ENCODE results near the gene UBAP2. TPM values are rescaled to one million over a fixed set of nuclear protein-coding genes. Genes with fewer than 3 reads are reported as not detected.

The UBAP2 gene
- total RNA-seq, 1 experiment from 2014 or later: 60.8 TPM

DNA sequence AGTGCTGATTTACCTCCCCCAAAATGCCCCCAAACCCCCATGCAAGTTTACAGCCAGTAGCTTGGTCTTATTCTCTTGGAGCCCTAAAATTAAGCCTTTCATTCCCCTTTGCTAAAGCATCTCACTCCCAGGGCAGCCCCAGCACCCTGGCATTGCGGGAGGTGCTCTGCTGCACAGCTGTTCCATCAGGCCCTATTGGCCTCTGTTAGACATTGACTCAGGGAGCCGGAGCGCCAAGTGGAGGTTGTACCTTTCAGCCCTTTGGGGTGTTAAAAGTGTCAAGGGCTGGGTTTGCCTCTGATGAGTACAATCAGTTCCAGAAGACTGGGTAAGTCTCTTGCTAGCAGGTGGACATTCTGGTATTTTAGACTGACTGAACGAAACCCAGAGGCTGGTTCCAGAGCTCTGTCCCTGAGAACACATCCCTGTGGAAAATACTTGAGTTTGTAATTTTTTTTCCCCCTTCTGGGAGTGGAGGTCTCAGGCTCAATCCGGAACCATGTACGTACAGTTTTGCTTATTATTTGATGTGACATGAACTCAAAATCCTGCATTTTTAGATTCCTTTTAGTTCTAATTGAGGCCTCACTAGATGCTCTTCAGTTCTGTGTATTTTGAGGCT is 129.3 kb downstream of the UBAP2 start:
- no peaks in the 10 kb centered on the region for H4K20me1 ChIP-seq (ENCODE audit: control insufficient read depth, insufficient read depth, insufficient read length)
- H3K27me3 ChIP-seq (ENCODE audit: insufficient read depth, low read length): no peaks in the 10 kb centered on the region
- DNase-seq: no peak
- no peak overlapping the region for H4K91ac ChIP-seq (ENCODE audit: insufficient read length, low read depth, low read length)
- H3K79me1 ChIP-seq (ENCODE audit: insufficient read depth, low read depth, low read length, poor library complexity, severe bottlenecking): no peaks in the 10 kb centered on the region
- peaks cover 19 to 92% (median 64%) of the 10 kb centered on the region in 3 experiments; a peak in 6 of 7 replicates for H3K36me3 Mint-ChIP-seq (ENCODE audit: insufficient read depth in 1 of 3, low read depth in 3 of 3)
- H3K9me3 ChIP-seq (ENCODE audit: control insufficient read depth, low read depth, low read length): no peaks in the 10 kb centered on the region
- H3K9ac ChIP-seq (ENCODE audit: extremely low read depth, insufficient read length, low read length): no peak overlapping the region
- H3K4me1 Mint-ChIP-seq: peaks cover 25 to 41% of the 10 kb centered on the region in 2 experiments
- no peak overlapping the region for H2BK120ac ChIP-seq (ENCODE audit: low read depth, low read length, poor library complexity, severe bottlenecking)
- no peak overlapping the region for H2BK5ac ChIP-seq (ENCODE audit: insufficient read length, low read length)
- no peak overlapping the region for H3K18ac ChIP-seq (ENCODE audit: insufficient read length, low read depth, low read length)
- no peak overlapping the region for H2AFZ ChIP-seq (ENCODE audit: low read length)
- no peak overlapping the region for H3K56ac ChIP-seq (ENCODE audit: insufficient read length, low read depth, low read length)
- H3K9me3 Mint-ChIP-seq: no peaks in the 10 kb centered on the region
- no peak overlapping the region for H3K14ac ChIP-seq (ENCODE audit: insufficient read depth, low read length)
- no peak overlapping the region for H3K27ac ChIP-seq (ENCODE audit: insufficient read length, low read depth, low read length)
- no peak overlapping the region for H4K8ac ChIP-seq (replicated peaks; ENCODE audit: insufficient read length, low read depth, low read length)
- H2BK20ac ChIP-seq (ENCODE audit: low read depth, low read length, poor library complexity, severe bottlenecking): no peak overlapping the region
- H3K4me2 ChIP-seq (ENCODE audit: insufficient read depth, insufficient read length, low read length): no peak overlapping the region
- TF ChIP-seq CTCF (conservative IDR thresholded peaks at IDR 0.05): no peak
- H2AK5ac ChIP-seq (ENCODE audit: insufficient read length, low read length): no peak overlapping the region
- no CpG with 5 or more reads among the region's 6 CpGs for WGBS (ENCODE audit: extremely low coverage, insufficient read length, low lambda C conversion rate)
- no peak overlapping the region for H3K4ac ChIP-seq (ENCODE audit: low read depth, low read length)
- H3K27me3 Mint-ChIP-seq (ENCODE audit: low read depth): peaks cover 2% of the 10 kb centered on the region; the same call in 1 of the 2 replicates
- H3K23me2 ChIP-seq (ENCODE audit: insufficient read length, low read depth, low read length, poor library complexity, severe bottlenecking): no peaks in the 10 kb centered on the region
- no peak overlapping the region for H3T11ph ChIP-seq (ENCODE audit: low read length)
- no peak overlapping the region for H2BK15ac ChIP-seq (ENCODE audit: low read depth, low read length)
- H2BK12ac ChIP-seq (ENCODE audit: insufficient read length, low read depth, low read length): no peak overlapping the region
- H3K27ac Mint-ChIP-seq: peak overlapping the region; percentile 3 to 83 (median 79); a peak in 5 of 7 replicates
- no peak overlapping the region for H4K5ac ChIP-seq (ENCODE audit: insufficient read length, low read depth, low read length)
- no peaks in the 10 kb centered on the region for H3K79me2 ChIP-seq (ENCODE audit: insufficient read depth, low read length)
- no peak overlapping the region for H3K23ac ChIP-seq (ENCODE audit: insufficient read length, low read depth, low read length)
- H3K4me1 ChIP-seq (ENCODE audit: insufficient read depth, low read length): no peaks in the 10 kb centered on the region
- H3K4me3 Mint-ChIP-seq: no peak overlapping the region

All from H9 (cell line).